CD4-positive, alpha-beta memory T cell (primary cell): ENCODE data around the gene TIMM8A. TPM values are rescaled to one million over a fixed set of nuclear protein-coding genes. Genes with fewer than 3 reads are reported as not detected.

ENCODE experiments used
- CTCF ChIA-PET: fragments of 350-600 bp; sonication (Branson Sonifier 250); formaldehyde crosslinking; loops from one replicate; lab custom pipeline; 2021; ENCODE audit warnings: inconsistent platforms; ENCODE audit not compliant: partially characterized antibody; lab: Charles Lee
- POLR2A ChIA-PET: fragments of 350-600 bp; sonication (Branson Sonifier 250); formaldehyde crosslinking; loops from one replicate; lab custom pipeline; 2021; ENCODE audit not compliant: partially characterized antibody; lab: Charles Lee
- DNase-seq, 5 donors: peaks; one replicate each; pipeline versions ENCODE4 v3.0.0 to v3.0.0-alpha.2; 2020 to 2022; ENCODE audit warnings: mixed read lengths in 1 of 5
- H3K27ac ChIP-seq: one replicate; pipeline ENCODE4 v1.7.0; 2013; ENCODE audit warnings: low read depth, low read length
- H3K27me3 ChIP-seq: 2 replicates; pipeline ENCODE4 v1.7.0; 2013; ENCODE audit warnings: mild to moderate bottlenecking, low read length, moderate library complexity; ENCODE audit not compliant: insufficient read depth
- H3K36me3 ChIP-seq: 2 replicates; pipeline ENCODE4 v1.7.0; 2013; ENCODE audit warnings: mild to moderate bottlenecking, low read length, moderate library complexity; ENCODE audit not compliant: insufficient read depth
- H3K4me1 ChIP-seq: 2 replicates; pipeline ENCODE4 v1.7.0; 2013; ENCODE audit warnings: mild to moderate bottlenecking, low read length, moderate library complexity; ENCODE audit not compliant: insufficient read depth
- H3K4me3 ChIP-seq, 2 donors: one replicate each; pipeline ENCODE4 v1.7.0; 2013; ENCODE audit warnings: low read length in 2 of 2, mild to moderate bottlenecking in 1 of 2
- H3K9me3 ChIP-seq, 2 donors: one replicate each; pipeline ENCODE4 v1.7.0; 2013; ENCODE audit warnings: low read length in 2 of 2, control low read depth in 1 of 2; ENCODE audit not compliant: control insufficient read depth in 1 of 2
- H3K27ac Mint-ChIP-seq, 7 donors: one replicate each; pipeline ENCODE4 v1.8.0; 2020 to 2021; ENCODE audit warnings: mixed read lengths in 7 of 7, mild to moderate bottlenecking in 6 of 7, inconsistent platforms in 3 of 7, moderate library complexity in 3 of 7
- H3K27me3 Mint-ChIP-seq, 2 donors: one replicate each; pipeline ENCODE4 v1.8.0; 2020 to 2021; ENCODE audit warnings: mixed read lengths in 2 of 2
- H3K36me3 Mint-ChIP-seq, 2 donors: one replicate each; pipeline ENCODE4 v1.8.0; 2020 to 2021; ENCODE audit warnings: mixed read lengths in 2 of 2, inconsistent platforms in 1 of 2, mild to moderate bottlenecking in 1 of 2
- H3K4me1 Mint-ChIP-seq, 4 donors: one replicate each; pipeline ENCODE4 v1.8.0; 2020 to 2021; ENCODE audit warnings: mixed read lengths in 4 of 4, mild to moderate bottlenecking in 1 of 4
- H3K4me3 Mint-ChIP-seq, 8 donors: one replicate each; pipeline ENCODE4 v1.8.0; 2020 to 2021; ENCODE audit warnings: mixed read lengths in 8 of 8, mild to moderate bottlenecking in 7 of 8, moderate library complexity in 6 of 8, inconsistent platforms in 3 of 8
- H3K9me3 Mint-ChIP-seq, 8 donors: one replicate each; pipeline ENCODE4 v1.8.0; 2020 to 2021; ENCODE audit warnings: mixed read lengths in 8 of 8, mild to moderate bottlenecking in 5 of 8, inconsistent platforms in 3 of 8, moderate library complexity in 1 of 8
- intact Hi-C: fragments of 100-400 bp; cut with micrococcal nuclease; formaldehyde crosslinking; loops from one replicate; pipeline ENCODE4 v1.15.1; 2023
- polyA plus RNA-seq, 2 donors: library from polyadenylated mRNA; unstranded; fragments of 300-500 nt; fragmentation: Illumina TruSeq; gene quantifications; one replicate each; pipeline ENCODE4 v1.2.3, GENCODE V29; 2021
- total RNA-seq, 2 experiments: library from RNA; stranded (reverse); gene quantifications; one replicate each; pipeline ENCODE4 v1.2.3, GENCODE V29; 2021

TIMM8A gene
- total RNA-seq, result 10 to 100 TPM; 12.0 to 13.3 TPM
- 10 to 100 TPM in 1 of 2 donors, 1 to 10 TPM in 1; 8.8 to 10.5 TPM for polyA plus RNA-seq

GRCh38 chrX:101348452-101349192 lies at the start of gene TIMM8A:
TIMM8A (minus strand) TSS chrX:101348742; CDS start chrX:101348664, 78 bp downstream.
- Histone ChIP-seq H3K36me3 (no peaks in the 10 kb centered on the region), H3K27ac (peak within 1 kb of the TSS; percentile 72), H3K4me1 (peaks cover 19% of the 10 kb centered on the region), H3K4me3 (peak within 1 kb of the TSS; percentile 69 to 74), H3K9me3 (no peaks in the 10 kb centered on the region), H3K27me3 (no peaks in the 10 kb centered on the region)
- Mint-ChIP-seq H3K4me1 (peaks cover 5 to 21% (median 11%) of the 10 kb centered on the region in 4 donors), H3K36me3 (peaks cover 3 to 14% of the 10 kb centered on the region in 2 donors), H3K4me3 (peak within 1 kb of the TSS; percentile 88 to 94 (median 91)), H3K27ac (peak within 1 kb of the TSS; percentile 85 to 97 (median 92)), H3K9me3 (peaks cover 0 to 2% (median 0%) of the 10 kb centered on the region in 8 donors), H3K27me3 (no peaks in the 10 kb centered on the region)
- POLR2A ChIA-PET, result interaction anchor here (0.8 to 5.1 kb wide), 5 partner anchors 43 to 583 kb away, joined by 3 to 36 read pairs (median 5); partner anchors contain the start of genes GLA, RPL36A and ZMAT1
- CTCF ChIA-PET, result interaction anchor here (0.6 to 2.0 kb wide), 4 partner anchors 12 to 46 kb away, joined by 3 to 12 read pairs (median 3); partner anchors contain the start of gene RPL36A
- intact Hi-C loops, result loop anchor here (1.0 to 2.0 kb wide), 3 partner anchors 42 to 298 kb away; partner anchors contain the start of genes HNRNPH2 and RPL36A
- DNase-seq, result peak; percentile 73 to 78 (median 74)

- H3K4me1 Mint-ChIP-seq, result peaks cover 0 to 12% (median 3%) of the 10 kb centered on the region in 4 donors
- Histone ChIP-seq H3K36me3 (no peaks in the 10 kb centered on the region), H3K27me3 (no peaks in the 10 kb centered on the region), H3K27ac (no peak overlapping the region), H3K9me3 (no peaks in the 10 kb centered on the region), H3K4me3 (no peak overlapping the region), H3K4me1 (no peaks in the 10 kb centered on the region)
- DNase-seq, result no peak
- peaks cover 4 to 27% of the 10 kb centered on the region in 2 donors for H3K36me3 Mint-ChIP-seq
- no peak overlapping the region for H3K27ac Mint-ChIP-seq
- ChIA-PET CTCF (no interaction called here), POLR2A (interaction anchor here (1.1 kb wide), 1 partner anchor 19 kb away, joined by 3 read pairs; no protein-coding TSS in a partner anchor)
- H3K27me3 Mint-ChIP-seq, result no peaks in the 10 kb centered on the region
- intact Hi-C loops, result no loop called here
- H3K4me3 Mint-ChIP-seq, result no peak overlapping the region
- no peaks in the 10 kb centered on the region for H3K9me3 Mint-ChIP-seq
These were observed 49.2 kb upstream of the TIMM8A start for GRCh38 chrX:101397779-101398178.

- H3K9me3 Mint-ChIP-seq, result no peaks in the 10 kb centered on the region
- peaks cover 0 to 37% of the 10 kb centered on the region in 2 donors for H3K36me3 Mint-ChIP-seq
- intact Hi-C loops, result no loop called here
- H3K27me3 Mint-ChIP-seq, result no peaks in the 10 kb centered on the region
- Histone ChIP-seq H3K4me1 (peaks cover 10% of the 10 kb centered on the region), H3K27me3 (no peaks in the 10 kb centered on the region), H3K9me3 (no peaks in the 10 kb centered on the region), H3K27ac (no peak overlapping the region), H3K36me3 (no peaks in the 10 kb centered on the region), H3K4me3 (no peak overlapping the region)
- CTCF ChIA-PET, result no interaction called here
- POLR2A ChIA-PET, result no interaction called here
- peak overlapping the region in 4 of 7 donors; percentile 16 to 61 (median 44) for H3K27ac Mint-ChIP-seq
- H3K4me1 Mint-ChIP-seq, result peaks cover 10 to 31% (median 15%) of the 10 kb centered on the region in 4 donors
- no peak for DNase-seq
- H3K4me3 Mint-ChIP-seq, result no peak overlapping the region
These were observed 47.2 kb upstream of the TIMM8A start for GRCh38 chrX:101395789-101396188.

- Mint-ChIP-seq H3K27me3 (no peaks in the 10 kb centered on the region), H3K27ac (peak overlapping the region in 2 of 7 donors; percentile 15 to 97), H3K4me1 (peaks cover 10 to 39% (median 15%) of the 10 kb centered on the region in 4 donors), H3K9me3 (no peaks in the 10 kb centered on the region), H3K4me3 (no peak overlapping the region), H3K36me3 (peaks cover 0 to 32% of the 10 kb centered on the region in 2 donors)
- Histone ChIP-seq H3K36me3 (no peaks in the 10 kb centered on the region), H3K4me3 (no peak overlapping the region), H3K27ac (no peak overlapping the region), H3K4me1 (peaks cover 15% of the 10 kb centered on the region), H3K27me3 (no peaks in the 10 kb centered on the region), H3K9me3 (no peaks in the 10 kb centered on the region)
- intact Hi-C loops, result loop anchor here (5.0 kb wide), 1 partner anchor 538 kb away; the partner anchor contains the start of gene ZMAT1
- POLR2A ChIA-PET, result interaction anchor here (0.7 kb wide), 1 partner anchor 315 kb away, joined by 3 read pairs; no protein-coding TSS in a partner anchor
- CTCF ChIA-PET, result no interaction called here
- DNase-seq, result no peak
These were observed 45.8 kb upstream of the TIMM8A start for GRCh38 chrX:101394372-101394771.

- CTCF ChIA-PET, result no interaction called here
- peak overlapping the region; percentile 68 for H3K27ac ChIP-seq
- Mint-ChIP-seq H3K4me3 (peak overlapping the region in 1 of 8 donors; percentile 11), H3K27ac (peak overlapping the region; percentile 48 to 97 (median 86)), H3K36me3 (peaks cover 0 to 32% of the 10 kb centered on the region in 2 donors), H3K4me1 (peaks cover 10 to 39% (median 15%) of the 10 kb centered on the region in 4 donors), H3K9me3 (no peaks in the 10 kb centered on the region), H3K27me3 (no peaks in the 10 kb centered on the region)
- no peak overlapping the region for H3K4me3 ChIP-seq
- peaks cover 15% of the 10 kb centered on the region for H3K4me1 ChIP-seq
- no peaks in the 10 kb centered on the region for H3K27me3 ChIP-seq
- DNase-seq, result no peak
- no peaks in the 10 kb centered on the region for H3K36me3 ChIP-seq
- intact Hi-C loops, result loop anchor here (5.0 kb wide), 1 partner anchor 539 kb away; the partner anchor contains the start of gene ZMAT1
- H3K9me3 ChIP-seq, result no peaks in the 10 kb centered on the region
- POLR2A ChIA-PET, result interaction anchor here (0.7 kb wide), 1 partner anchor 315 kb away, joined by 3 read pairs; no protein-coding TSS in a partner anchor
These were observed 45.2 kb upstream of the TIMM8A start for GRCh38 chrX:101393530-101394305.

GRCh38 chrX:101391831-101392230 lies 43.3 kb upstream of the TIMM8A start:
- CTCF ChIA-PET, result interaction anchor here (0.7 to 1.8 kb wide), 4 partner anchors 10 to 43 kb away, joined by 3 to 14 read pairs (median 10); partner anchors contain the start of gene TIMM8A
- Histone ChIP-seq H3K27ac (peak overlapping the region; percentile 68), H3K27me3 (no peaks in the 10 kb centered on the region), H3K36me3 (no peaks in the 10 kb centered on the region), H3K9me3 (no peaks in the 10 kb centered on the region), H3K4me1 (peaks cover 15% of the 10 kb centered on the region), H3K4me3 (peak overlapping the region; percentile 42 to 82)
- no peak for DNase-seq
- H3K27ac Mint-ChIP-seq, result peak overlapping the region; percentile 89 to 98 (median 96)
- H3K4me1 Mint-ChIP-seq, result peaks cover 10 to 39% (median 15%) of the 10 kb centered on the region in 4 donors
- peaks cover 0 to 32% of the 10 kb centered on the region in 2 donors for H3K36me3 Mint-ChIP-seq
- intact Hi-C loops, result loop anchor here (2.0 to 5.0 kb wide), 2 partner anchors 43 to 540 kb away; partner anchors contain the start of genes TIMM8A and ZMAT1
- H3K9me3 Mint-ChIP-seq, result no peaks in the 10 kb centered on the region
- POLR2A ChIA-PET, result interaction anchor here (1.6 to 3.5 kb wide), 7 partner anchors 10 to 1261 kb away, joined by 4 to 36 read pairs (median 16); partner anchors contain the start of genes GLA, HNRNPH2, TIMM8A and ZMAT1
- no peaks in the 10 kb centered on the region for H3K27me3 Mint-ChIP-seq
- H3K4me3 Mint-ChIP-seq, result peak overlapping the region; percentile 88 to 98 (median 93)
